Right lobe of liver (tissue), 6 donors: ENCODE results near the gene KLHL6. TPM values are rescaled to one million over a fixed set of nuclear protein-coding genes. Genes with fewer than 3 reads are reported as not detected.
A peak's percentile ranks its signal among the peaks of the same experiment; 100 is the strongest.

Experiments used
- ATAC-seq, 4 donors: fragments of 200-7000 bp; cut with Tn5 transposase; one replicate each; pipeline ENCODE4 v1.9.1; 2020; ENCODE audit warnings: mild to moderate bottlenecking in 4 of 4, moderate library complexity in 4 of 4
- DNase-seq, 3 donors: peaks; one replicate each; pipeline ENCODE4 v3.0.0-alpha.2; 2020
- H3K27ac ChIP-seq, 3 donors: fragments of 200-600 bp; one replicate each; pipeline ENCODE4 v1.8.0; 2022
- H3K27me3 ChIP-seq, 2 donors: fragments of 200-600 bp; one replicate each; pipeline ENCODE4 v1.8.0; 2022
- H3K36me3 ChIP-seq, 4 donors: fragments of 200-600 bp; sonication (generic) in 1 of 4; one replicate each; pipeline versions ENCODE4 v1.5.1 to v1.8.0; 2017 to 2022; ENCODE audit warnings: control low read depth in 1 of 4
- H3K4me1 ChIP-seq, 4 donors: fragments of 200-600 bp; sonication (generic) in 1 of 4; one replicate each; pipeline versions ENCODE4 v1.5.1 to v1.8.0; 2017 to 2022; ENCODE audit warnings: control low read depth in 1 of 4
- H3K4me3 ChIP-seq, 3 donors: fragments of 200-600 bp; one replicate each; pipeline ENCODE4 v1.8.0; 2022
- H3K9me3 ChIP-seq, 4 donors: fragments of 200-600 bp; sonication (generic) in 1 of 4; one replicate each; pipeline versions ENCODE4 v1.5.1 to v1.8.0; 2017 to 2022; ENCODE audit warnings: control low read depth in 1 of 4
- CTCF ChIP-seq, 4 donors: fragments of 200-600 bp in 3 of 4; fragments of 450-650 bp in 1 of 4; IDR thresholded peaks; one replicate each; pipeline versions ENCODE4 v1.5.1 to v1.8.0; 2016 to 2022; ENCODE audit warnings: antibody characterized with exemption in 4 of 4, mild to moderate bottlenecking in 2 of 4
- POLR2A ChIP-seq: fragments of 450-650 bp; IDR thresholded peaks from one replicate; pipeline ENCODE4 v1.6.1; 2017; ENCODE audit warnings: antibody characterized with exemption, mild to moderate bottlenecking
- WGBS: methylation state at CpG from one replicate; pipeline ENCODE4 v1.1.6; 2018; ENCODE audit warnings: low coverage, low lambda C conversion rate; ENCODE audit not compliant: insufficient coverage; ENCODE audit errors: missing lambda C conversion rate; 5-methylcytosine and 5-hydroxymethylcytosine counted together
- intact Hi-C, 2 donors: fragments of 100-400 bp; cut with DNase I; formaldehyde crosslinking; loops; one replicate each; pipeline versions ENCODE4 v1.11.2 to v1.14.1; 2022
- long read RNA-seq: library from polyadenylated mRNA; unstranded; transcript quantifications from one replicate; pipeline ENCODE4 v2.0.0, GENCODE V29; 2019
- total RNA-seq, 6 experiments: library from RNA; depleted of rRNA in 2 of 6; stranded (reverse); fragments of >200 nt in 2 of 6; fragmentation: NEBNext Ultra II Directional in 3 of 6; extraction: Animal tissue kit (Norgen Biotek cat#: 25700) in 3 of 6; gene quantifications; one replicate each; pipeline versions ENCODE4 v1.1.0 to v1.2.4, GENCODE V29; 2016 to 2023
- donor health status: DM: no; HTN: yes; CAD: no.
- donor health status: DM: no; HTN: no; CAD: no.
- donor health status: DM: no; HTN: no; CAD: no.
- donor health status: DM: no; HTN: yes; CAD: no.
- donor health status: DM: no; HTN: yes; CAD: no.

Gene KLHL6
- 1 to 10 TPM in 4 of 6 experiments, under 1 TPM in 2; 0.59 to 2.7 (median 1.6) TPM for total RNA-seq
- long read RNA-seq = 0 reads

- intact Hi-C loops = no loop called here
- TF ChIP-seq POLR2A (peak; percentile 44), CTCF (IDR thresholded peaks at IDR 0.05) (no peak)
- no peaks in the 10 kb centered on the region for H3K36me3 ChIP-seq
- WGBS = 41% methylated on average over 7 of the region's 9 CpGs
- peak in 2 of 3 donors; percentile 58 for DNase-seq
- peak within 1 kb of the TSS in 2 of 3 donors; percentile 13 to 27 for H3K4me3 ChIP-seq
- peaks cover 0 to 16% (median 10%) of the 10 kb centered on the region in 4 donors for H3K4me1 ChIP-seq
- H3K9me3 ChIP-seq = no peaks in the 10 kb centered on the region
- no peaks in the 10 kb centered on the region for H3K27me3 ChIP-seq
- ATAC-seq = peak; percentile 51 to 79 (median 70)
- peak within 1 kb of the TSS; percentile 11 to 71 (median 61) for H3K27ac ChIP-seq
Observed at GRCh38 chr3:183555541-183556081, at the start of gene KLHL6. Gene KLHL6 (minus strand): TSS chr3:183555706. CDS start chr3:183555653, 53 bp downstream.

- TF ChIP-seq CTCF (IDR thresholded peaks at IDR 0.05) (no peak), POLR2A (no peak)
- Histone ChIP-seq H3K27ac (no peak overlapping the region), H3K4me3 (no peak overlapping the region), H3K27me3 (no peaks in the 10 kb centered on the region), H3K4me1 (no peaks in the 10 kb centered on the region), H3K9me3 (no peaks in the 10 kb centered on the region), H3K36me3 (no peaks in the 10 kb centered on the region)
- ATAC-seq = no peak
- DNase-seq = no peak
- intact Hi-C loops = no loop called here
- WGBS = 33% methylated on average over 1 of the region's 1 CpG
Observed at GRCh38 chr3:183597959-183598358, 42.5 kb upstream of the KLHL6 start.

GRCh38 chr3:183594636-183595035, 39.1 kb upstream of the KLHL6 start:
- Histone ChIP-seq H3K27ac (no peak overlapping the region), H3K4me3 (no peak overlapping the region), H3K4me1 (peaks cover 0 to 5% (median 0%) of the 10 kb centered on the region in 4 donors), H3K27me3 (no peaks in the 10 kb centered on the region), H3K36me3 (no peaks in the 10 kb centered on the region), H3K9me3 (no peaks in the 10 kb centered on the region)
- TF ChIP-seq POLR2A (no peak), CTCF (IDR thresholded peaks at IDR 0.05) (no peak)
- DNase-seq = no peak
- whole genome bisulfite sequencing = 100% methylated on average over 2 of the region's 2 CpGs
- no peak for ATAC-seq
- intact Hi-C loops = no loop called here

GRCh38 chr3:183592821-183593220, 37.3 kb upstream of the KLHL6 start:
- no peaks in the 10 kb centered on the region for H3K9me3 ChIP-seq
- H3K4me1 ChIP-seq = peaks cover 0 to 5% (median 0%) of the 10 kb centered on the region in 4 donors
- no peak overlapping the region for H3K4me3 ChIP-seq
- DNase-seq = no peak
- TF ChIP-seq POLR2A (no peak), CTCF (IDR thresholded peaks at IDR 0.05) (no peak)
- 100% methylated on average over 1 of the region's 7 CpGs for WGBS
- no peaks in the 10 kb centered on the region for H3K36me3 ChIP-seq
- no peak overlapping the region for H3K27ac ChIP-seq
- intact Hi-C loops = no loop called here
- ATAC-seq = no peak
- no peaks in the 10 kb centered on the region for H3K27me3 ChIP-seq
